GM21723 (cell line): ENCODE data around the gene PPP2R5E.
"Not testable (repeated sequence)": the region's sequence is repeated elsewhere in the genome, so short reads cannot be mapped to it uniquely, and the experiment has no call there.

ENCODE experiments used
- ATAC-seq: cut with Tn5 transposase; IDR thresholded peaks from one replicate; pipeline ENCODE4 v1.9.1; 2021; ENCODE audit warnings: mild to moderate bottlenecking, moderate library complexity; ENCODE audit not compliant: unreplicated experiment

Gene PPP2R5E

DNA sequence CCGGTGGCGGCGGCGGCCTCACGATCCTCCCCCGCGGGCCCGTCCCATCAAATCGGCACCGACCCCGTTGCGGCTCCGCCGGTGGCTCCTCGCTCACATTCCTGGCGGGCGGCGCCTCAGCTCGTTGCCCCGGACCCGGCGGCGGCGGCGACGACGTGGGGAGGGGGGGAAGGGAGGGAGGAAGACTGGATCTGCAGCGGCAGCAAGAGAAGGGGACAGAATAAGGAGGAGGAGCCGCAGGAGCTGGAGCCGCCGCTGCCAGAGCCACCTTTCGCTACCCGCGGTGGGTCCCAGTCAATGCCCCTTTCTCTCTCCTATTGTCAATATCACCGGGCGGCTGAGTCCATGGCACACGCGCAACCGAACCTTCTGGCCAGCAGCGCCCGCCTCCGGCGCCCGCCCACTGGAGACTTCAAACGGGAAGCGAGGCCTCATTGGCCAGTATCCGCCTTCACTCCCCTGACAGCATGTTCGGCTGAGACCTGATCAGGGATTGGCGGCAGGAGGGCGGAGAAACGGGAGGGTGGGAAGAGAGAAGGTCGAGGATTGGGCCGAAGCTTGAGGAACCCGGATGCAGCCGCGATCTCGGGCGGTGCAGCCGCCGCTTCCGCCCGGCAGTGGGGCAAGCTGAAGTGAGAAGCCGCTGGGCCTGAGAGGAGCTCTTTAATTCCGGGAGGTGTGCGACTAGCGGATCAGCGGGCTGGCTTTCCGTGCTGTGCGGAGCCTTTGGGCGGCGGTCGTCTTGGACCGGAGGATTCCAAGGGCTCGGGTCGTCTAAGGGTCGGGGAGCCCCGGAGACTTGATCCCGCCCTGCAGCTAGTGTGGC lies at the start of gene PPP2R5E:
TSS of gene PPP2R5E (minus strand) at position 378 of the 826 bp plus-strand sequence. CDS start 3,692 bp downstream, outside the sequence.
- peak; percentile 93 for ATAC-seq

DNA sequence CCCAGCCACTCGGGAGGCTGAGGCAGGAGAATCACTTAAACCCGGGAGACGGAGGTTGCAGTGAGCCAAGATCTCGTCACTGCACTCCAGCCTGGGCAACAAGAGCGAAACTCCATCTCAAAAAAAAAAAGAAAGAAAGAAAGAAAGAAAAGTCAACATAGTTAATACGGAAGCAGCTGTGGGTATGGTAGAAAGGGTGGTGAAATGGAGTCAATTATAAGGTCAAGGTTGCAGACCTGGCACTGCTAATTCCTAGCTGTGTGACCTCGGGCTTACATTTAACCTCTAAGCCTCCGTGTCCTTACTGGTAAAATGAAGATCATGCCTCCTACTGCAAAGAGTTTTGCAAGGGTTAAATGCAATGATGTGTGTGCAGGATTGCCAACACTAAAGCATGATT lies 39.9 kb upstream of the PPP2R5E start:
- not testable (repeated sequence) for ATAC-seq

DNA sequence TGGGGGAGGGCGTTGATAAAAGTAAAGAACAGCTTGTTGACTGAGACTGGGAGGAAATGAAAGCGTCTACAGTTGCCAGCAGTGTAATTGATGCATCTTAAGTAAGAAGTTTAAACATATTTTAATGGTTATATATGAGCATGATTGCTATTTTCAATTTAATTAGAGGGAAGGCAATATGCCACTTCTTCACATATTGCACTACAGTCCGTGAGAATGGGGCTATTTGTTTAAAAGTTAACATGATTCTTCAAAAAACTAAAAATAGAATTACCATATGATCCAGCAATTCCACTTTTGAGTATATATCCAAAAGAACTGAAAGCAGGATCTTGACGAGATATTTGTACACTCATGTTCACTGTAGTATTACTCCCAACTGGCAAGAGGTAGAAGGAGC lies 38.3 kb upstream of the PPP2R5E start:
- ATAC-seq, result no peak

DNA sequence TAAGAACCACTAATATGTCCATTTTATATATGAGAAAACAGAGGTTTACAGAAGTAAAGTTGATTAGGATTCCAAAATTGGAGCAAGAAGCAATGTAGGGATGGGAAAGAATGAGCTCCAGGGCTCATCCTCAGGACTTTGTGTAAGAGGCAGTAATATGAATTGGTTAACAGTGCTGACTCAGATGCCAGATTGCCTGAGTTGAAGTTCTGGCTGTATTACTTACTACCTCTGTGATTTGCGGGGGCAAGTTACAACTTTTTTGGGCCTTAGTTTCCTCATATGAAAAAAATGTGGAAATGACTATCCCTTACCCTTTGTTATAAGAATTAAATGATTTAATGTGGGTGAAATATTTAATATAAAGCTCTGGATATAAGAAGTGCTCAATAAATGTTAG lies 35.1 kb upstream of the PPP2R5E start:
- no peak for ATAC-seq

DNA sequence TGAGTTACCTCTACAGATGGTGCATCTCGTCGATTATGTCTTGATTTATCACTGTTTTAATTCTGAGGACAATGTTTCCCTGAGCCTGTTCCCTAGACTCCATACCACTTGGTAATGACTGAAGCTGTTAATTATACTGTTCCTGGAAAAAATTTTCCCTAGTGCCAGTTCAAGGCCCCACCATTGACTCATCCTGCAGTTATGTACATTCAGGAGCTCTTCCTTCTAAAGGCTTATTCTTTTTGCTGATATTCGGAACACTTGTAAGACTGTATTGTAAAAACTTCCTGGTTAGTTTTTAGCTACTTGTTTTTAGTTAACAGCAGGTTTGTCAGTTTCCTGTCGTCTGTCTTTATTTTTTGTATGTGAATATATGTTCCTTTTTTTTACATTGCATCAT lies 30.4 kb upstream of the PPP2R5E start:
- ATAC-seq, result no peak

DNA sequence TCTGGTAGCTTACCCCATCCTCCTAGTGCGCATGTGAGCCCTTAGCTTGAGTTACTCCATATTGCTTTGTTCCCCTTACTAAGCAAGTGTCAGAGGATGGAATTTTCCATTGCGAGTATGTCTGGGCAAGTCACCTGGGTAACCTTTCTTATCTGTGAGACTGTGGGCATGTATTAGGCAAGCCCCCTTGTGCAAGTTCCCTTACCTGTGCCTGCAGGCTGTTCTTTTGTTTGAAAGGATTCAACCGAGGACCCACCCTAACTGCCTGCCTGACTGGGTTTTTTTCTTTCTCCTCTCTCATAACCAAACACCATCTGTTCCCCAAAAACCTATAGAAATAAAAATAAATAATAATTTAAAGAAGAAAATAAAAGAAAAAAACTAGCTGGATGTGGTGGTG lies 22.3 kb upstream of the PPP2R5E start:
- ATAC-seq, result no peak

DNA sequence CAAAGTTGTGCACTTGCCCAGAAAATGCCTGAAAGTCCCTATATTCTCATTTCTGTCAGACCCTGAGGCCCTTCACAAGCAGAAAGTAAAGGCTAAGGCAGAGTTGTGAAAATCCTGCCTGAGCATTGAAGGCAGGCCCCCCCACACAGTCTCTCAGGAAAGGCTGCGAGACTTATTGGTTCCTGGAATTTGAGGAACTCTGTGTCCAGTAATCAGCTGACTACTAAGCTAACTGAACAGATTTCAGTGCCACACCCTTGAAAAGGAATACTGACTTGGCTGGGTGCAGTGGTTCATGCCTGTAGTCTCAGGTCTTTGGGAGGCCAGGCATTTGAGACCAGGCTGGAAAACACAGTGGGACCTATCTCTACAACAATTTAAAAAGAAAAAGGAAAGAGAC lies 21.1 kb upstream of the PPP2R5E start:
- ATAC-seq, result no peak

DNA sequence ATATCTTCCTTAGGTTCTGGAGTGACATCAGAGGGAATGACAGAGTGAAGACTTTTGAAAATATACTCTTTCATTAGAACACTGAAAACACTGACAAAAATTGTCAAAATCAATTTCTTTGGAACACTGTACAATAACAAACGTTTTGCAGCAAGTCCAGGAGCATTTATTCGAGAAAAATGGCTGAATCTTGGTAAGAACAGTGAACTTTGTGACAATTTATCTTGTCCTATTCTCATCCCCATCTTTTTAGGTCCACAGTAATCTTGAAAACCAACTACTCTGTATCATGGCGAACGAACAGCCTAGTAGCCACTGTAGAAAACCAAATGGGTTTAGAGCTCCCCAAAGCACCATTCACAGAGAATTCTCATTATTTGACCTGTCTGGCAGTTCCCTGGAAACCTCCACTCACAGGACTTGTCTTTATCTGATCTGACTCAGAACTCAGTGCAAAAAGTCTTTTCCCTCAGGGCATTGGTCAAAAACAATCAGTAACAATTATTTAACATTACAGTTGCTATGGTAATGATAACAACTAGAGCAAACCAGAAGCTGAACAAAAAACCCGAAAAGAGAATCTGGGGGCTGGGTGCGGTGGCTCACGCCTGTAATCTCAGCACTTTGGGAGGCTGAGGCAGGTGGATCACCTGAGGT lies 20.3 kb upstream of the PPP2R5E start:
- ATAC-seq, result no peak

DNA sequence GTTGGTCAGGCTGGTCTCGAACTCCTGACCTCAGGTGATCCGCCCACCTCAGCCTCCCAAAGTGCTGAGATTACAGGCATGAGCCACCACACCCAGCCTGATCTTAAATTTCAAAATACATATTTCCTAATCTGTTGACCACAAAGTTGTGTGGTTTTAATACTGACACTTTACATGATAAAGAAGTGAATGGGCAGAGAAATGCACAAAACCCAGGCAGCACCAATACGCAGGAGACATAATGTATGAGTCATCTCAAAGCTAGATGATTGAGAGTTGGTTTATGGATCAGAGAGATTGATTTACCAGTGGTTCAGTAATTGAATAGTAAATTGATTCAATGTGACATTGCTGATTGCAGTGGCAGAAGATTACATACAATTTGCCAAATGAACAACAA lies 19.2 kb upstream of the PPP2R5E start:
- no peak for ATAC-seq

DNA sequence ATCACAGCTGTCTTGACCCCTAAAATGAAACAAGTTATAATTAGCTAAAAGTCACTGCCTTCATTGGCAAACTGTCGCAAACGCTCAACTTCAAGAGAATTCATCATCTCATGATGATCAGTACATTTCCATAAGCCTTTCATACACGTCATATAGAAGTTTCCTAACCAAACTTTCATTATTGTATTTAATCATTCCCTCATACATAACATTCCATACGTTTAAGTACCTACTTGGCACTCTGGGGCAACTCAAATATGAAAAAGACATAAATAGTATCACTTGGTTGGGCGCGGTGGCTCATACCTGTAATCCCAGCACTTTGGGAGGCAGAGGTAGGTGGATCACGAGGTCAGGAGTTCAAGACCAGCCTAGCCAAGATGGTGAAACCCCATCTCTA lies 12.4 kb upstream of the PPP2R5E start:
- ATAC-seq, result no peak

DNA sequence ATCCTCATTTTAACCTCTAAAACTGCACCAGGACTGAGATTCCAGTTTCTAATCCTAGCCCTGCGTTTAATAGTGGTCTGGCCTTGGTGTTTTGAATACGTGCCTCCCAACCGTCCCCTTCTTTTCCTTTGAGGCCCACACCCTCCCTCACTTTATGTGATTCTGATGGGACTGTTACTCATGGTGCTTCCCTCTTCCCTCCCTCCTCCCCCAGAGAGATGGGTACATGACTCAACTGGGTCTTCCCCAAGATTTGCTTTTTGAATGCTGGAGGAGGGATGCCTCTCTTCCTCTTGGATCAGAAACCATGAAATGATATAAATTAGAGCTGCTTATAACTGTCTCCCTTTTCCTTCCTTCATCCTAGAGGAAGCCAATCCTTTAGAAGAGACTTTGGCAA lies 8.2 kb upstream of the PPP2R5E start:
- no peak for ATAC-seq

DNA sequence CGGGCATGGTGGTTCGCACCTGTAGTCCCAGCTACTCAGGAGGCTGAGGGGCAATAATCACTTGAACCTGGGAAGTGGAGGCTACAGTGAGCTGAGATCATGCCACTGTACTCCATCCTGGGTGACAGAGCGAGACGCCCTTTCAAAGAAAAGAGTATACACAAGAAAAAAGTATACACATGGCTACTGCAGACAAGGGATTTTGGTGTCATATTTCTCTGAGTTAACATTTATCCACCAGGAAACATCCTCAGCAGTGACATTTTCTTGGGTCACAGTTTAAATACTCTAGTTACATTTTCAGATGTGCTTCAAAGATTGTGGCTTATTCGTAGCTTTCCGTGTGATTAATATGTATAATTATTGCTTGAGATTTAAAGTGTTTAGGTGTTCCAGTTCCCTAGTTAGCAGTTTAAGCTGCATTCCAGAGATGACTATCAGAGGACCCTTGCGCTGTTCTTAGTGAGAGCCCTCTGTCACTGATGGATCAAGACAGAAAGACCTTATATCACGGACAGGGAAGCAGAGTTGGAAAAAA lies 4.7 kb upstream of the PPP2R5E start:
- no peak for ATAC-seq

DNA sequence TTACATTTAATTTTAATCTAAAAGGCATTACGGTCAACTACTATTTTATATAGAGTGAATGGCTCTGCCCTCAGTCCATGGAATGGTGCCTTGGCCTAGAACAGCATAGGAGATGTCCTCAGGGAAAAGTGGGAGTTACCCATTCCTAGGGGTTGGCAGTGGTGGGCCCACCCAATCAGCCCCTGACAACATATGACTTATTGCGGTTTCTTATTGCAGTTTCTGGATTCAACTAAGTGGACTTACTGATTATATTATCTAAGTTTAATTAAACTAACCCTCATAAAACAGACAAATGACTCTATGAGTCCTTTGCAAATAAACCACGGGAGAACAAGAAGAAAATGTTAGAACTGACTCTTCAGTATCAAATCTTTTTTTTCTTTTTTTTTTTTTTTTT lies 2.3 kb upstream of the PPP2R5E start:
- ATAC-seq, result no peak

DNA sequence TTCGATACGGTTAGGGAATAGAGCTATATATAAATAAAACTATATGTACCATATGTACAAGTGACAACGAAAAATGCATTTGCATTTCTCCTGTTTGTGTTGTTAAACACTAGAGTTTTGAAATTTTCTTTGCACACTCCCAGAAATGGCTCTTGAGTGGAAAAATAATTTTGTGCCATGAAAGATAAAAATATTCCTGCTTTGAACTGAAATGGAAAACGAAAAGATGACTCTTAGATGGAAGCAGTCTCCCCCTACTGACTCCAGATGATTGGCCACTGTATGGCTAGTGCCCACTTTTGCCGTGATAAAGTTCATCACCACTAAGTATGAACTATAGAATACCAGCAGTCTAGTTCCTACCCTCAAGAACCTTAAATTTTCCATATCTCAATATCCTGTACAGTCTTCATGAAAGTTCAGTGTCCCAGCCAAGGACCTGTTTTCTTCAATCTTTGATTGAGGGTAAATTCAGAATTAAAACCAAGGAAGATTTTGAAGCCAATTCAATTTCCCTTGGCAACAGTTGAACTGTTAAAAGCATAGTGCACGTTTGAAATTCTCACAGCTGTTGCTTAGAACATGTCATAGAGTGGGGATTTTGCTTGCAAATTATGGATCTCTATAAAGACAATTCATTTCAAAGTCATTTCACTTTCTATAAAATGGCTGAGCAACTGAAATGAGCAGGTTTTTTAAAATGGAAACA lies 1.6 kb upstream of the PPP2R5E start:
- ATAC-seq, result no peak

DNA sequence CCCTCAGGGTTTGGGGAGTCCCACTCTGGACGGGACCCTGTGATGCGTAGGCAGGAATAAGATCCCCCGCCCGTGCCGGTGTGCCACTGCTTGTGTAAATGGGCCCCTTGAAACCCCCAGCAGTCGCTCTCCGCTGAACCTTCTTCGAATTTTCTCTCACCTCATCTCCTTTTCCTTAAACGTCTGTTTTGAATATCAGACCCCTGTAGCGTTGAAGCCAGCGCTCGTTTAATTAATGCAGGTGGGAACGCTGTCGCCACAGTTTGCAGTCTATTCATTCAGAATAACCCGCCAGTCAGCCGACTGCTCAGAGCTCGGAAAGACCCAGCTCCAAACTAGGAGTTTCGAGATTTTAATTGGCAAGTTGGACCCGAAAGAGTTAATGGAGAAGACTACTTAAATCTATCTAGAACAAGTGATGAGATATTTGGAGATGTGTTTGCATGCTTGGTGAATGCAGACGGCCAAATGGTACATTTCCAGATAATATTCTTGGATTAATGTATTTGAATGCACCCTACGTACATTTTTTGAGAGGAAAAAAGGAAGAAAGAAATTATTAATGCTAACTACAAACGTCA lies 739 bp upstream of the PPP2R5E start:
- peak; percentile 34 for ATAC-seq

DNA sequence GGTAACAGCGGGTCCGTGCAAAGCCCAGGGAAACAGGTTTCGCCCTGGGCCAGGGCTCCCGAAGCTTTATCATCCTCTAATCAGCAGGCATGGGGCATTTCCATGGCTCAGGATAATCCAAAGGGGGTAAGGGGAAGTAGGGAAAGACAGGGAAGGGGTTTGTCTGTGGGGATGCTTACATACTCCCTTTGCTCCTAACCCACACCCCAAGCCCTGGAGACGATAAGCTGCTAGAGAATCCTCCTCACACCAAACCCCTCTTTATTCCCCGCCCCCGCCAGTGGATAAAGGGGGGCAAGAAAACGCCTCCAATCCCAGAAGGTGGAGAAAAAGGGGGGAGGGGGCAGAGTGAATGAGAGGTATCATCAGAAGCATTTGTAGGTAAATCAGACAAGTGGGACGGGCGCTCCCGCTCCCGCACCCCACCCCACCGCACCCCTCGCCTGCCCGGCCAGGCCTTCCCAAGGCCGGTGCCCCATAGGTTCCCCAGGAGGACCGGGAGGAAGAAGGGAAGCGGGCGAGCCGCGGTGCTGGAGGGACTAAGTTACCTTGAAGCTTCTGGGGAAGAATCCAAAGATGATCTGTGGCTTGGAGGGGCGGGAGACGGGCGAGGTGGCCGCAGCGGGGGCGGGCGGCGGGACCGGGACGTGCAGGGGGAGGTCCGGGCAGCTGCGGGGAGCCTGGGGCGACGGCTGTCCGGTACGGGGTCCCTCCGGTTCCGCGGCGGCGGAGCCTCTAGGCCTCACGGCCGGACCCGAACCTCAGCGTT lies 762 bp downstream of the PPP2R5E start:
- peak; percentile 19 for ATAC-seq

DNA sequence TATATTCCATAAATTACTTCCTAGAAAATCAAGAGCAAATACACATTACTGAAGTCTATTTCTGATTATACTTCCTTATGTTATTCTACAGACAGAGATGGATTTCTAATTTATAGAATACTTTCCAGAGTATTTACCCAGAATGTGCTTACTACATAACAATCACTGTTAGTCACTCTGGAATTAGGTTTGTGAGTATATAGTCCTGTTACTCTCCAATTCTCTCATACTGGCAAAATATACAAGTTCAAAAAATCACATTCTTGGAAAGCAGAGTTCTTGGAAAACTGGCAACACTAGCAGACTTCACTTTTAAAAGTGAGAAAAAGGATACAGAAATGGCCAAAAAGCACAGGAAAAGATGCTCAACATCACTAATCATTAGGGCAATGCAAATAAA lies 7.3 kb downstream of the PPP2R5E start:
- no peak for ATAC-seq

DNA sequence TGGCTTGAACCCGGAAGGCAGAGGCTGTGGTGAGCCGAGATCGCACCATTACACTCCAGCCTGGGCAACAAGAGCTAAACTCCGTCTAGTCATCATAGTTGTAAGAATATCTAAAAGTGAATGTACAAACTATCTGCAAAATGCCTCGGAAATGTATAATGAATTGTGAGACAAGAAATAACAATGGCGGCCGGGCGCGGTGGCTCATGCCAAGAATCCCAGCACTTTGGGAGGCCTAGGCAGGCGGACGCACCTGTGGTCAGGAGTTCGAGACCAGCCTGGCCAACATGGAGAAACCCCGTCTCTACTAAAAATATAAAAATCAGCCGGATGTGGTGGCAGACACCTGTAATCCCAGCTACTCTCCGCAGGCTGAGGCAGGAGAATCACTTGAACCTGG lies 9.7 kb downstream of the PPP2R5E start:
- no peak for ATAC-seq

DNA sequence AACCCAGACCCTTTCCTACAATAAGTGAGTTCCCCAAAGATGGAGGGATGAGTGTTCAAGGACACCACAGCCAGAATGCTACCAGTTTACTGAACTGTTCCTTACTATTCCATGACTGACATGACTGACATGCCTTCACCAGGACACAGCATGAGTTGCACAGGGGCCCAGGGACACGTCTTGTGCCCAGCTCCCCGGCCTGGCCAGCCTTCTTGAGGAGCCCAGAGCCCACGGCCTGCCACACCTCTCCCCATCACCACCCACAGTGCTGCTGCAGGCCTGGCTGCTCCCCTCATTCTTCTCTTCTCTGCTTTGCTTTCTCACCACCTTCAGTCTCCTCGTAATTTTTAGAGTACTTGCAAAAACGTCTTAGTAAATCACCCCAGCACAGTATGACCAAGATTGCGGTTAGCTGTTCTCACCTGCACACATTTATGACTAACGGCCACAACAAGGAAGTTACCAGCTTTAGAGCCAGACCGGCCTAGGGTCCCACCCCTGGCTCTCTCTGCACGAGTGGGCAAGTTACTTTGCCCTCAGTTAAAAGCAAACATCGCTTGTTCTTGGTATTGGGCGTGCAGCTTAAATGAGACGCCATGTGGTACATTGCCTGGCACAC lies 18.5 kb downstream of the PPP2R5E start:
- ATAC-seq, result peak; percentile 92
